Skin of body (tissue), 2 donors: ENCODE results near the gene PHF12. TPM values are rescaled to one million over a fixed set of nuclear protein-coding genes. Genes with fewer than 3 reads are reported as not detected.
"Not testable (repeated sequence)": the region's sequence is repeated elsewhere in the genome, so short reads cannot be mapped to it uniquely, and the experiment has no call there.

Experiments used
- DNase-seq: peaks from one replicate; lab custom pipeline; 2025; lab: John Stamatoyannopoulos, UW
- total RNA-seq: library from RNA; depleted of rRNA; stranded (reverse); fragments of >200 nt; gene quantifications from one replicate; pipeline ENCODE4 v1.2.3, GENCODE V29; 2014

PHF12 gene
- total RNA-seq, 1 donor from 2014 or later: 18.6 TPM

- DNase-seq: no peak
Measured at GRCh38 chr17:28885363-28885762, 66.0 kb downstream of the PHF12 start.

- DNase-seq: no peak
Measured at GRCh38 chr17:28883967-28884702, 67.2 kb downstream of the PHF12 start.

GRCh38 chr17:28882154-28882895, 69.0 kb downstream of the PHF12 start:
- DNase-seq: no peak

GRCh38 chr17:28881533-28882056, 69.7 kb downstream of the PHF12 start:
- DNase-seq: no peak

- DNase-seq: no peak
Measured at GRCh38 chr17:28880572-28880945, 70.8 kb downstream of the PHF12 start.

- DNase-seq: no peak
Measured at GRCh38 chr17:28879886-28880571, 71.3 kb downstream of the PHF12 start.

- DNase-seq: no peak
Measured at GRCh38 chr17:28878981-28879380, 72.3 kb downstream of the PHF12 start.

GRCh38 chr17:28878158-28878910, 73.0 kb downstream of the PHF12 start:
- no peak for DNase-seq

- DNase-seq: not testable (repeated sequence)
Measured at GRCh38 chr17:28877150-28877711, 74.1 kb downstream of the PHF12 start.

GRCh38 chr17:28875848-28876550, 75.3 kb downstream of the PHF12 start:
- DNase-seq: no peak

GRCh38 chr17:28874750-28875149, 76.6 kb downstream of the PHF12 start:
- no peak for DNase-seq

GRCh38 chr17:28873839-28874238, 77.5 kb downstream of the PHF12 start:
- no peak for DNase-seq

GRCh38 chr17:28871056-28871579, 80.2 kb downstream of the PHF12 start:
- no peak for DNase-seq

GRCh38 chr17:28867276-28867675, 84.0 kb downstream of the PHF12 start:
- no peak for DNase-seq

GRCh38 chr17:28865946-28866752, 85.2 kb downstream of the PHF12 start:
- DNase-seq: no peak

GRCh38 chr17:28864991-28865849, 86.1 kb downstream of the PHF12 start:
- DNase-seq: no peak

GRCh38 chr17:28863953-28864352, 87.4 kb downstream of the PHF12 start:
- DNase-seq: no peak

GRCh38 chr17:28862561-28862960, 88.8 kb downstream of the PHF12 start:
- DNase-seq: no peak
